Neuron (in vitro differentiated cells): Measurements from ENCODE around the gene DTX2.
"Not testable (repeated sequence)": the region's sequence is repeated elsewhere in the genome, so short reads cannot be mapped to it uniquely, and the experiment has no call there.

Experiments used
- H2AFZ ChIP-seq: one replicate; pipeline ENCODE4 v1.6.1; 2013; ENCODE audit warnings: low read depth, mild to moderate bottlenecking, inconsistent platforms, low read length, moderate library complexity
- H3K27me3 ChIP-seq: one replicate; pipeline ENCODE4 v1.6.1; 2013; ENCODE audit warnings: low read length; ENCODE audit not compliant: insufficient read depth
- H3K36me3 ChIP-seq: one replicate; pipeline ENCODE4 v1.6.1; 2013; ENCODE audit warnings: low read length; ENCODE audit not compliant: insufficient read depth
- H3K4me1 ChIP-seq: one replicate; pipeline ENCODE4 v1.6.1; 2013; ENCODE audit warnings: low read length; ENCODE audit not compliant: insufficient read depth
- H3K4me3 ChIP-seq: 2 replicates; pipeline ENCODE4 v1.5.1; 2013; ENCODE audit warnings: mild to moderate bottlenecking, low read length, moderate library complexity
- H3K9me3 ChIP-seq: one replicate; pipeline ENCODE4 v1.6.1; 2013; ENCODE audit warnings: low read length

The DTX2 gene

DNA sequence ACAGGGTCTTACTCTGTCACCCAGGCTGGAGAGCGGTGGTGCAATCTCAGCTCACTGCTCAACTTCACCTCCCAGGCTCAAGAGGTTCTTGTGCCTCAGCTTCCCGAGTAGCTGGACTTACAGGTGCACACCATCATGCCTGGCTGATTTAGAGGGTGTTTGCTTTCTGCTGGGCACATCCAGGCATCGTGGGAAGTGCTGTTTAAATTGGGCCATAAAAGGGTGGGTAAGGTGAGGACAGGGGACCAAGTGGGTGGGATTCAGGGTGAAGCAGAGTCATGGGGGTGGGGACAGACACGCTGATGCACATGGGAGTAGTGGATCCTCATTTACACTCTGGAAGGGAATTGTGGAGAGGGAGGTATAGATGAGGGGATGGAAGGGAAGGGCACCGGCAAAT is 3.5 kb downstream of the DTX2 start:
- not testable (repeated sequence) for H3K4me3 ChIP-seq, H3K36me3 ChIP-seq, H3K27me3 ChIP-seq, H3K4me1 ChIP-seq, H3K9me3 ChIP-seq, H2AFZ ChIP-seq

- not testable (repeated sequence) for H3K9me3 ChIP-seq, H3K4me3 ChIP-seq, H3K36me3 ChIP-seq, H3K4me1 ChIP-seq, H3K27me3 ChIP-seq, H2AFZ ChIP-seq
Measured at GRCh38 chr7:76465950-76466349, 4.4 kb downstream of the DTX2 start.

- not testable (repeated sequence) for H3K36me3 ChIP-seq, H2AFZ ChIP-seq, H3K4me3 ChIP-seq, H3K27me3 ChIP-seq, H3K4me1 ChIP-seq, H3K9me3 ChIP-seq
Measured at GRCh38 chr7:76467743-76468404, 6.4 kb downstream of the DTX2 start.

GRCh38 chr7:76471556-76472221 is 10.2 kb downstream of the DTX2 start:
- not testable (repeated sequence) for H3K4me1 ChIP-seq, H3K27me3 ChIP-seq, H3K9me3 ChIP-seq, H2AFZ ChIP-seq, H3K36me3 ChIP-seq, H3K4me3 ChIP-seq

DNA sequence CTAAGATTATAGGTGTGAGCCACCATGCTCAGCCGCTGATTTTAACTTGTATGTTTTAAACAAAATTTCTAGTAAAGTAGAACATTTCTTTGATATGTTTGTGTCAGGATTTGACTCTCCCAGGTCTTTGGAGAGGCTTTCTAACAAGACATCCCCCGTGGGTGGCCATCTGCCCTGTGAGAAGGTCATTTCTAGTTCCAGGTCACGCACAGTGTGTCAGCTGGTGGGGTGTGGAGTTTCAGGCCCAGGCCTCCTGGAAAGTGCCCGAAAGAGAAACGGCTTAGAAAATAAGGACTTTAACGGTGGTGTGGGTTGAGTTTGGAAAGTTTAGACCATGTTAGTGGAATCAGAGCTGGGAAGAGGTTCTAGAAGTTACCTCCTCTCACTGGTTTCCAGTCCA is 11.6 kb downstream of the DTX2 start:
- H3K36me3 ChIP-seq, H2AFZ ChIP-seq, H3K27me3 ChIP-seq, H3K4me3 ChIP-seq, H3K4me1 ChIP-seq, H3K9me3 ChIP-seq: not testable (repeated sequence)

DNA sequence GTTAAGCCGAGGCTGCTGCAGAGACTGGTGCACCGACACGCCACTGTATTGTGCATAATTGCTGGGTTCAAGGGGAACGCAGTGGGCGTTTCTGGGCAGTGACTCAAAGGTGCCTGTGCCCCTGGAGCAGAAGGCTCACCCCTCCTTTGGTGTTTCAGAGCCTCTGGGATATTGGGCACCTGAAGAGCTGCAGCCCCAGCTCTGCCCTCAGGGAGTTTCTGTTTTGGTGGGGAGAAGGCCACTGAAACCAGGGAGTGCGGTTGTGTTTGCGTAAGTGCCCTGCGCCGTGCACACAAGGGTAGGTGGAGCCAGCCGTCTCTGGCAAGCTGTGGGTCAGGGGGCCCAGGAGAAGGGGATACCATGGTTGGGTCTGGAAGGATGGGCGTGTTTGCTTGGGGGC is 14.8 kb downstream of the DTX2 start:
- H3K4me1 ChIP-seq, H3K4me3 ChIP-seq, H3K27me3 ChIP-seq, H2AFZ ChIP-seq, H3K9me3 ChIP-seq, H3K36me3 ChIP-seq: not testable (repeated sequence)

- H2AFZ ChIP-seq, H3K9me3 ChIP-seq, H3K36me3 ChIP-seq, H3K27me3 ChIP-seq, H3K4me1 ChIP-seq, H3K4me3 ChIP-seq: not testable (repeated sequence)
Measured at GRCh38 chr7:76476742-76477474, 15.4 kb downstream of the DTX2 start.

GRCh38 chr7:76479628-76480027 is 18.1 kb downstream of the DTX2 start:
- H3K4me3 ChIP-seq, H3K36me3 ChIP-seq, H3K4me1 ChIP-seq, H3K27me3 ChIP-seq, H3K9me3 ChIP-seq, H2AFZ ChIP-seq: not testable (repeated sequence)

GRCh38 chr7:76480403-76481253 is 19.1 kb downstream of the DTX2 start:
- not testable (repeated sequence) for H3K36me3 ChIP-seq, H3K9me3 ChIP-seq, H3K4me1 ChIP-seq, H3K27me3 ChIP-seq, H2AFZ ChIP-seq, H3K4me3 ChIP-seq

- not testable (repeated sequence) for H3K27me3 ChIP-seq, H3K9me3 ChIP-seq, H2AFZ ChIP-seq, H3K4me3 ChIP-seq, H3K36me3 ChIP-seq, H3K4me1 ChIP-seq
Measured at GRCh38 chr7:76482660-76483059, 21.2 kb downstream of the DTX2 start.

- not testable (repeated sequence) for H2AFZ ChIP-seq, H3K27me3 ChIP-seq, H3K9me3 ChIP-seq
Measured at GRCh38 chr7:76483081-76483480, 21.6 kb downstream of the DTX2 start.

DNA sequence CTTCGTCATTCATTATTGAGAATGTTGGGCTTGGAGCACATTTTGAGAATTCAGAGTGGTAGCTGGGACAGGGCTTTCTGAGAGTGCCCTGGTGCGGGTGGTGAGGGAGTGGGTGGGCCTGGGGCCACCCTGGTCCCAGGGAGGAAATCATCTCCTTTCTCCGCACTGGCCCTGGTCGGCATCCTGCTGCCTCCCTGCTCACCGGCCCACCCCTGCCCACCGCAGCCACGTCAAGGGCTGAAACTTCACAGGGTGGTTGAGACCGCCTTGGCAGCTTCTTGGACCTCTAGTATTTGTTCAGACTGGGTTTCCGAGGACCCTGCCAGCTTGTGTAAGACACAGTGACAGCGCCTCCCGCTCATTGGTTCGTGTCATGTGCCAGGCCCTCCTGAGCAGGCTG is 22.9 kb downstream of the DTX2 start:
- H2AFZ ChIP-seq, H3K36me3 ChIP-seq, H3K27me3 ChIP-seq, H3K4me1 ChIP-seq, H3K9me3 ChIP-seq, H3K4me3 ChIP-seq: not testable (repeated sequence)

More at GRCh38 chr7:76483081-76483480, 21.6 kb downstream of the DTX2 start:
- not testable (repeated sequence) for H3K4me3 ChIP-seq, H3K36me3 ChIP-seq, H3K4me1 ChIP-seq
